NOMO-1 (cell line): Measurements from ENCODE around the gene ACOX1.

Experiments
- DNase-seq, 2 experiments: peaks; one replicate each; lab custom pipeline; 2025; ENCODE audit not compliant: unreplicated experiment in 2 of 2; lab: John Stamatoyannopoulos, UW

The ACOX1 gene

DNA sequence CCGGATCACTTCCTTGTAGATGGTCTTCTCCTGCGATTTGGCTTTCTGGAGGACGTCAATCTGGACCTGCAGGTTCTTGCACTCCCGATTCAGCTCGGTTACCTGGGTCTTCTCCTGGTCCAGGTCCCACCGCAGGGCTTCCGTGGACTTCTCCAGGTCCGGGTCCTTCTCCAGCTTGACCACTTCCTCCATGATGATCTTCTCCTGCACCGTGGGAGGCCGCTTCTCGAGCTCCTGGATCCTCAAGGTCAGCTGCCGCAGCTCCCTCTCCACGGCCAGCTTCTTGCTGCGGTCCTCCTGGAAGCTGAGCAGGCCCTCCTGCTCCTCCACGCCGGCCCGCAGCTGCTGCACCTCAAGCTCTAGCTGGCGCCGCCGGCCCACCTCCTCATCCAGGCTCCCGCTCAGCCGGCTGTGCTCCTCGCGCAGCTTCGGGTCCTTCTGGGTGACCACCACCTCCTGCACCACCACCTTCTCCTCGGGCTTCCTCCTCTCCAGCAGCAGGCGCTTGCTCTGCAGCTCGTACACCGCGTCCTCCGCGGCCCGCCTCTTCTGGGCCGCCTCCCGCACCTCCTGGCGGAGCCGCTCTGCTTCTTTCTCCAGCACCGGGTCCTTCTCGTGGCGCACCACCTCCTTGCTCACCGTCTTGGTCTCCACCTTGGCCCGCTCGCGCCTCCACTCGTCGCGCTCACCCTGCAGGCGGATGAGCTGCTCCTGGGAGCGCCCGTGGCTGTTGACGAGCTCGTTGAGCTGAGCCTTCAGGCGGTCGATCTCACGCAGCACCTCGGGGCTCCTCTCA lies 29.9 kb upstream of the ACOX1 start:
- no peak for DNase-seq

DNA sequence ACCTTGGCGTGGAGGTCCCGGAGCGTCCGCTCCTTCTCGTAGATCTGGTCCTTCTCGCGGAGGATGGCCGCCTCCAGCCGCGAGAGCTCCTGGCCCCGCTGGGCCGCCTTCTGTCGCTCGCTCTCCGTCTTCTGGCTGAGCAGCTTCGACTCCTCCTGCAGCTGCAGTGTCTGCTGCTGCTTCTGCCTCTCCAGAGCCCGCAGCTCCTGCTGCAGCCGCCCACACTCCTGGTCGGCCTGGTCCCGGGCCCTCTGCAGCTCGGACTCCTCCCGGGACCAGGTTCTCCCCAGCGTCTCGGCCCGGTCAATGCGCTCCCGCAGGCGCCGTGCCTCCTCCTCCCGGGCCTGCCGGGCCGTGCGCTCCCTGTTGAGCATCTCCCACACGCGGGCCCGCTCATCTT lies 29.2 kb upstream of the ACOX1 start:
- no peak for DNase-seq

DNA sequence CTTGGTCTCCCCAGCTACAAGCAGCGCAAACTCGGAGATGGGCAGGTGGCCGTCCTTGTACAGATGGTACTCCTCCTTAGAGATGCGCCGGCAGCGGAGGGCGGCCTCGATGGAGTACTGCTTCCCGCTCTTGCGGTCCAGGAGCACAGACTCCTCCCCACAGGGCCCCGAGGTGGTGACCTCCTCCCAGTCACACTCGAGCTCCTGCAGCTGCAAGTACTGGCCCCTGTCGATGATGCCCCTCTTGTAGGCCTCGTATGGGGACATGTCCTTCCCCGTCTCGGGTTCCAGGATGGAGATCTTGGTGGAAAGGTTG lies 28.8 kb upstream of the ACOX1 start:
- DNase-seq: no peak

DNA sequence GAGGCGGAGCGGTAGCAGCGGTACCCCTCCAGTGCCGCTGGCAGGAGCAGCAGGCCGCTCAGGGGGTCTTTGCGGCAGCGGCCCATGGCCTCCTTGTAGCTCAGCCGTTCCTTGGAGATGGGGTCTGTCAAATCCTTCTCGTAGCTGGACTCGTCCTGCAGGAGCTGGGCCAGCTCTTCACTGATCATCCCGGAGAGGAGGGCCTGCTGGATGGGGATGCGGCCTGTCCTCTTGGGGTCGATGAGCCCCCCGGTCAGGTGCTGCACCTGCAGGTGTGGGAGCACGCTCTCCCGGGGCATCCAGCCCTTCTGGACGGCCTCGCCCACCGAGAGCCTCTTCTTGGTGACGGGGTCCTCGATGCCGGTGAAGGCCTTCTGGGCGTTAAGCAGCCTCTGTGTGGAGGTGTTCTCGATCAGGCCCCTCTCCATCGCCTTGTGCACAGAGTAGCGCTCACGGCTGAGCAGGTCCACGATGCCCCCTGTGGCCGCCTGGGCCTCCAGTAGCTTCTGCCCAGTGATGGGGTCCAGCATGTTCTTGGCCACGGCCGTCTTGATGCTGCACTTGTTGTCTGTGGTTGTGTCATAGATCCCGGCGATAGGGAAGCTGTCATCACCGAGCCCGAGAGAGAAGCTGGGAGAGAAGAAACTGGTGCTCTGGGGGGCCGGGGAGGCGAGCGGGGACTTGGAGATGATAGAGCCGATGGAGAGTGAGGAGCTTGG lies 28.3 kb upstream of the ACOX1 start:
- no peak for DNase-seq

GRCh38 chr17:76005263-76006149 lies 26.5 kb upstream of the ACOX1 start:
- peak; percentile 57 to 67 for DNase-seq

GRCh38 chr17:76004750-76005262 lies 25.8 kb upstream of the ACOX1 start:
- no peak for DNase-seq

DNA sequence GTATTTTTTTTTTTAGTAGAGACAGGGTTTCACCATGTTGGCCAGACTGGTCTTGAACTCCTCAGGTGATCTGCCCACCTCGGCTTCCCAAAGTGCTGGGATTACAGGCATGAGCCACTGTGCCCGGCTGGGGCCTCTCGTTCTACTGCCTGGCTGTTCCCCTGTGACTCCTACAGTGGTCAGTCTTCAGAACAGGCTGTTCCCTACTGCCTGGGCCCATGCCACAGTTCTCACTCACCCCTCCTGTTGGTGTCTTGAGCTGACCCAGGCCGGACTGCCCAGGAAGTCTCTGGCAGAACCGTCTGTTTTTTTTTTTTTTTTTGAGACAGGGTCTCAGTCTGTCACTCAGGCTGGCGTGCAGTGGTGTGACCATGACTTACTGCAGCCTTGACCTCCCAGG lies 24.9 kb upstream of the ACOX1 start:
- no peak for DNase-seq

DNA sequence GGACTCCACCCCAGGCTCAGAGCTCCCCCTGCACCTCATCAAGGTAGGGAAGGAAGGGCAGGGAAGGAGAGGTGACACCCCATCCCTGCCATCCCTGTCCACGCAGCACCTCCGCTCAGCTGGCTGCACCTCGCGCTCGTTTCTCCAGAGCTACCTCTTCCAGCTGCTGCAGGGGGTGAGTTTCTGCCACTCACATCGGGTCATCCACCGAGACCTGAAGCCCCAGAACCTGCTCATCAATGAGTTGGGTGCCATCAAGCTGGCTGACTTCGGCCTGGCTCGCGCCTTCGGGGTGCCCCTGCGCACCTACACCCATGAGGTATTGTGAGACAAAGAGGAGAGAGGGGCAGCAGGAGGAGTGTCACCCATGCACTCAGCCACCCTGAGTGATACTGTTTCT lies 23.1 kb upstream of the ACOX1 start:
- DNase-seq: no peak

- DNase-seq: no peak
Measured at GRCh38 chr17:76000755-76001521, 22.0 kb upstream of the ACOX1 start, which contains the start of gene CDK3. Gene CDK3, plus strand, starts transcription at chr17:76000855. Its CDS starts 571 bp downstream, at chr17:76001426.

DNA sequence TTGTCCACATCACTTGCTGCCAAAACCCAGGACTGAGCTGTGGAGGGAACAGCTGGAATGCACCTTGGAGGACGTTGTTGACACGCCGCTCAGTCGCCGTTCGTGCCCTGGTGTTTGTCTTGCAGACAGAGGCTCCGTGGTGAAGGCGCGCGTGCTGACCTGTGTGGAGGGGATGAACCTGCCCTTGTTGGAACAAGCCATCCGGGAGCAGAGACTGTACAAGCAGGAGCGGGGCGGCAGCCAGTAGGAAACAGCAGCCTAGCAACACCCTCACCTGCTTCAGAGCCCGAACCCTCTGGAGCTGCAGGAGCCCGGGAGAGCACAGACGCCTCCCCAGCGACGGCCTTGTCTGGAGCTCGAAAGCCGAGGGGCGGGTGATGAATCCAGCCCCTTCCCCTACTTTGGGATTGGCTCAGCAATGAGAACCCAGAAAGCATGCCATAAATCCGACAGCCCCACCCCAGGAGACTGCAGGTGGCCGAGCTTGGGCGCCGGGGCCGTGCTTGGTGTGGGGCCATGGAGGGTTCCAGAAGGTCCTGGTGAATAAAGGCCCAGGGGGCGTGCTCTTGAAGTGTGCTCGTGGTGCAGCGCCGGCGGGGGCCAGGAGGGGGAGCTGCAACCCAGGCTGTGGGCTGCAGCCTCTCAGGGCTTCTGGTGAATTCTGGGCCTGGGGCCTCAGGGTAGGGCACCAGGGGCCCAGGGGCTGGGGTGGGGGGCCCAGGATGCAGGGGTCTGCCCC lies 21.2 kb upstream of the ACOX1 start:
- DNase-seq: peak; percentile 14 to 26

DNA sequence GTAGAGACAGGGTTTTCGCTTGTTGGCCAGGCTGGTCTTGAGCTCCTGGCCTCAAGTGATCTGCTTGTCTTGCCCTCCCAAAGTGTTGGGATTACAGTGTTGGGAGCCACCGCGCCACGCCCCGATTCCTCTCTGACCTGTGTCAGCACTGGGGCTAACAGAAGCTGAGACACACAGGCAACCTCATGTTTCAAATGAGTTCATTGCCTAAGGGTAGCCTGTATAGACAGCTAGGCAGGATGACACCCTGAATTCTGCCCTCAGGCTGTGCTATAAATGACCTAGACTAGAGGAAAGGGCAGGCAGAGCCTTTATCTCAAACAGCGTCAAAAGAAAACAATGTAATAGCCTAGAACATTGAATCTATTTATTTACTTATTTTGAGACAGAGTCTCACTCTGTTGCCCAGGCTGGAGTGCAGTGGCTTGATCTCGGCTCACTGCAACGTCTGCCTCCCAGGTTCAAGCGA lies 19.4 kb upstream of the ACOX1 start:
- no peak for DNase-seq

- DNase-seq: peak; percentile 60 to 79
Measured at GRCh38 chr17:75996665-75997590, 18.0 kb upstream of the ACOX1 start.

DNA sequence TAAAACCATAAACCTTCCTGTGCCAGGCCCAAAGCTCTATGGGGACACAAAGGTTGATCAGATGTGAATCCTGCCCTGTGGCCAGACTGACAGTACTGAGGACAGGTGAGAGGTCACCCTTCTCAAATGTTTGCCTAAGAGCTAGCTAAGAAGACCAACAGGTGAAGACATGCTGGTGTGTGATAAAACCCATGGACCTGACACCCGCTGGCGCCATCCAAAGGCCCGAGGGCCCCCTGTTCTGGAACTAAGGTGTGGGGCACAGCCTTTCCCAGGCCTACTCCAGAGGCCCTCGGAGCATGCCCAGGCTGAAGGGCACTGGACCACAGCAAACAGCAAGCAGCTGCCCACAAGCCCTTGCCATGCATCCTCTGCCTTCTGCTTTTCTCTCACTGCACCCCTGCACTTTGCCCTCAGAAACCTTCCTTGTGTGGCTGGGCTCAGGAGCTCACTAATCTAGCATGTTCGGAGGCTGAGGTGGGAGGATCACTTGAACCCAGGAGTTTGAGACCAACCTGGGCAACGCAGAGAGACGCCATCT lies 16.5 kb upstream of the ACOX1 start:
- DNase-seq: no peak

GRCh38 chr17:75994802-75995370 lies 15.9 kb upstream of the ACOX1 start:
- no peak for DNase-seq

GRCh38 chr17:75991396-75991795 lies 12.4 kb upstream of the ACOX1 start:
- DNase-seq: no peak

DNA sequence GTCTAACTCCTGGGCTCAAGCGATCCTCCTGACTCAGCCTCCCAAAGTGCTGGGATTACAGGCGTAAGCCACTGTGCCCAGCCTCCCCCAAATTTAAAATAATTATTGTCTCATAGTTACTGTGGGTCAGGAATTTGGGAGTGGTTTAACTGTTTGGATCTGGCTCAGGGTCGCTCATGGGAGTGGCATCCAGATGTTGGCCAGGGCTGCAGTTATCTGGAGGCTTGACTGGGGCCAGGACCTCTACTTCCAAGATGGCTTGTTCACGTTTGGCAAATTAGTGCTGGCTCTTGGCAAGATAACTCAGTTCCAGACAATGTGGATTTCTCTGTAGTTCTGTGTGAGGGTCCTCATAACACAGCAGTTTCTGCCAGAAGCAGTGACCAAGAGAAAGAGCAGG lies 8.1 kb upstream of the ACOX1 start:
- DNase-seq: no peak

DNA sequence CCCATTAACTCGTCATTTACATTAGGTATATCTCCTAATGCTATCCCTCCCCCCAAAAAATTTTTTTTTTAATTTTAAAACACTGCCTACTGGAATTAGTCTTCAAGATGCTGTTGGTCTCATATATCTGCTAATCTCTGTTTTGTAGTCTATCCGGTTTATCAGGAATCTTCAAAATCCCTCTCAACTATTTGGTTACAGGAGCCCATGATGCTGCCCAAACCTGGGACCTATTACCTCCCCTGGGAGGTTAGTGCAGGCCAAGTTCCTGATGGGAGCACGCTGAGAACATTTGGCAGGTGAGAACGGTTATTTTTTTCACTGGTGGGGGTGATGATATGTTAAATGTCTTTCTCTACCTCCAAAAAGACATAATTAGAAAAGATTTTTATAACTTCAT lies 7.0 kb upstream of the ACOX1 start:
- DNase-seq: no peak
